Hepatocyte (in vitro differentiated cells): ENCODE results near the gene GSN. TPM values are rescaled to one million over a fixed set of nuclear protein-coding genes. Genes with fewer than 3 reads are reported as not detected.
A peak's percentile ranks its signal among the peaks of the same experiment; 100 is the strongest.

ENCODE experiments used
- DNase-seq: peaks from one replicate; pipeline ENCODE4 v3.0.0-alpha.2; 2016; ENCODE audit warnings: low spot score
- H2AFZ ChIP-seq: fragments of 200-600 bp; sonication (generic); 2 replicates; pipeline ENCODE4 v1.6.0; 2016; ENCODE audit warnings: antibody characterized with exemption, mild to moderate bottlenecking
- H3K27ac ChIP-seq: fragments of 200-600 bp; sonication (generic); 2 replicates; pipeline ENCODE4 v1.5.1; 2016; ENCODE audit warnings: mild to moderate bottlenecking
- H3K27me3 ChIP-seq: fragments of 200-600 bp; sonication (generic); 2 replicates; pipeline ENCODE4 v1.6.1; 2016
- H3K36me3 ChIP-seq: fragments of 200-600 bp; sonication (generic); replicated peaks from 2 replicates; pipeline ENCODE4 v1.5.1; 2016; ENCODE audit warnings: low read depth; ENCODE audit not compliant: insufficient read depth
- H3K4me1 ChIP-seq: fragments of 200-600 bp; sonication (generic); 2 replicates; pipeline ENCODE4 v1.5.1; 2016; ENCODE audit warnings: mild to moderate bottlenecking, moderate library complexity; ENCODE audit not compliant: insufficient read depth
- H3K4me2 ChIP-seq: fragments of 200-600 bp; sonication (generic); 2 replicates; pipeline ENCODE4 v1.6.0; 2016
- H3K4me3 ChIP-seq: fragments of 200-600 bp; sonication (generic); 2 replicates; pipeline ENCODE4 v1.5.1; 2016; ENCODE audit warnings: mild to moderate bottlenecking
- H3K79me2 ChIP-seq: fragments of 200-600 bp; sonication (generic); 2 replicates; pipeline ENCODE4 v1.6.0; 2017; ENCODE audit warnings: mild to moderate bottlenecking
- H3K9me2 ChIP-seq: fragments of 200-600 bp; sonication (generic); replicated peaks from 2 replicates; pipeline ENCODE4 v1.6.0; 2017; ENCODE audit warnings: mild to moderate bottlenecking; ENCODE audit not compliant: insufficient read depth
- H3K9me3 ChIP-seq: fragments of 200-600 bp; sonication (generic); 2 replicates; pipeline ENCODE4 v1.5.1; 2016; ENCODE audit warnings: low read depth, mild to moderate bottlenecking
- H4K20me1 ChIP-seq: fragments of 200-600 bp; sonication (generic); 2 replicates; pipeline ENCODE4 v1.6.0; 2016; ENCODE audit warnings: mild to moderate bottlenecking; ENCODE audit not compliant: insufficient read depth, poor library complexity, severe bottlenecking
- EZH2 ChIP-seq: fragments of 200-600 bp; sonication (generic); IDR thresholded peaks from 2 replicates; pipeline ENCODE4 v1.6.1; 2016; ENCODE audit warnings: antibody characterized with exemption, mild to moderate bottlenecking, borderline replicate concordance
- EZH2phosphoT487 ChIP-seq: fragments of 200-600 bp; sonication (generic); IDR thresholded peaks from one replicate; pipeline ENCODE4 v1.6.1; 2018; ENCODE audit warnings: antibody characterized with exemption, mild to moderate bottlenecking, low read depth, moderate library complexity; ENCODE audit not compliant: unreplicated experiment, severe bottlenecking
- WGBS: methylation state at CpG from one replicate; pipeline ENCODE4 v1.1.6; 2016; ENCODE audit warnings: low lambda C conversion rate; ENCODE audit errors: missing lambda C conversion rate; 5-methylcytosine and 5-hydroxymethylcytosine counted together
- polyA plus RNA-seq: library from polyadenylated mRNA; unstranded; fragments of >200 nt; fragmentation: Nextera tagmentation; extraction: Ambion mirVana; gene quantifications from 2 replicates; pipeline ENCODE4 v1.2.1, GENCODE V29; 2016
- total RNA-seq: library from RNA; depleted of rRNA; stranded (reverse); fragments of >200 nt; gene quantifications from 2 replicates; pipeline ENCODE4 v1.2.3, GENCODE V29; 2014
- TF ChIP-seq, protein P1 (sequence below): fragments of 200-600 bp; sonication (generic); IDR thresholded peaks from 2 replicates; pipeline ENCODE4 v1.5.1; 2016; ENCODE audit warnings: antibody characterized with exemption, mild to moderate bottlenecking; ENCODE audit not compliant: poor library complexity

Gene GSN
- total and polyA plus RNA-seq, 2 experiments from 2014 or later = 396 to 404 TPM

DNA sequence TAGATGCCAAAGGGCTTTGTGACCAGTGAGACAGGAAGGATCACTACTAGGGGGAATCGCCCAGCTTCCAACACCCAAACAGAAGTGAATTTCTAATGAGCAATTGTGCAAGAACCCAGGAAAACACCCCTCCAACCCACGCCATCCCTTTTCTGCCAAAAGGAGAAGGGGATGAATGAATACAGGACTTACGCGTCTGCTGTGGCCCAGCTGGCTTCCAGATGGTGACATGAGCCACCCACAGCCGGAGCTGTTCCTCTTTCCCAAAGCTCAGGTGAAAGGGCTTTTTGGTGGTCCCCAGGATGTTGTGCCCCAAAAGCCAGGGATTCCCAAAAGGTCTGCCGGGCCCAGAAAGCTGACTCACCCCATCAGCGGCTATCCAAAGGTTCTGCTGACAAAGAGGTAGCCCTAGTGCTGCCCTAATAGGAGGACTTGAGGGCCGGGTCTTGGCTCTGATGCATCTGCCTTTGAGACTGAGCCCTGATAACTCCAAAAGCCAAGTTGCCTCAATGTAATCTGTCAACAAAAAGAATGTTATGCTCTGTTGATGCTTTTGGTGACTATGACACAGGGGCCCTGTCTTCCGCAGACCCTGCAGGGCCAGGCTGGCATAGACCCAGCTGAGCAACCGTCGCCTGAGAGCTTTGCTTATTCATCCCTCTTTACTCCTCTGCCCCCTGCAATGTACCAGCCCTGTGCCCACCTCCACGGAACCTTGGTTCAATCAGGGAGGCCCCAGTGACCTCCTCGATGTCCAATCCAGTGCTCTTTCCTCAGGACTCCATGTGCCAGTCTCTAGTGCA, 14.5 kb downstream of the GSN start:
- TF ChIP-seq EZH2phosphoT487 = no peak
- no peak for TF ChIP-seq EZH2
- TF ChIP-seq, protein P1, sequence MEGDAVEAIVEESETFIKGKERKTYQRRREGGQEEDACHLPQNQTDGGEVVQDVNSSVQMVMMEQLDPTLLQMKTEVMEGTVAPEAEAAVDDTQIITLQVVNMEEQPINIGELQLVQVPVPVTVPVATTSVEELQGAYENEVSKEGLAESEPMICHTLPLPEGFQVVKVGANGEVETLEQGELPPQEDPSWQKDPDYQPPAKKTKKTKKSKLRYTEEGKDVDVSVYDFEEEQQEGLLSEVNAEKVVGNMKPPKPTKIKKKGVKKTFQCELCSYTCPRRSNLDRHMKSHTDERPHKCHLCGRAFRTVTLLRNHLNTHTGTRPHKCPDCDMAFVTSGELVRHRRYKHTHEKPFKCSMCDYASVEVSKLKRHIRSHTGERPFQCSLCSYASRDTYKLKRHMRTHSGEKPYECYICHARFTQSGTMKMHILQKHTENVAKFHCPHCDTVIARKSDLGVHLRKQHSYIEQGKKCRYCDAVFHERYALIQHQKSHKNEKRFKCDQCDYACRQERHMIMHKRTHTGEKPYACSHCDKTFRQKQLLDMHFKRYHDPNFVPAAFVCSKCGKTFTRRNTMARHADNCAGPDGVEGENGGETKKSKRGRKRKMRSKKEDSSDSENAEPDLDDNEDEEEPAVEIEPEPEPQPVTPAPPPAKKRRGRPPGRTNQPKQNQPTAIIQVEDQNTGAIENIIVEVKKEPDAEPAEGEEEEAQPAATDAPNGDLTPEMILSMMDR = no peak
- no peaks in the 10 kb centered on the region for H3K27me3 ChIP-seq
- peak overlapping the region; percentile 95 for H3K27ac ChIP-seq
- WGBS = 88% methylated on average over 13 of the region's 13 CpGs
- no peaks in the 10 kb centered on the region for H4K20me1 ChIP-seq
- H3K4me2 ChIP-seq = peak overlapping the region; percentile 36
- no peak overlapping the region for H3K4me3 ChIP-seq
- no peaks in the 10 kb centered on the region for H3K36me3 ChIP-seq
- no peaks in the 10 kb centered on the region for H3K9me3 ChIP-seq
- no peak for DNase-seq
- H3K4me1 ChIP-seq = peaks cover 84% of the 10 kb centered on the region
- H2AFZ ChIP-seq = no peak overlapping the region
- H3K79me2 ChIP-seq = peaks cover 25% of the 10 kb centered on the region
- H3K9me2 ChIP-seq = no peaks in the 10 kb centered on the region

DNA sequence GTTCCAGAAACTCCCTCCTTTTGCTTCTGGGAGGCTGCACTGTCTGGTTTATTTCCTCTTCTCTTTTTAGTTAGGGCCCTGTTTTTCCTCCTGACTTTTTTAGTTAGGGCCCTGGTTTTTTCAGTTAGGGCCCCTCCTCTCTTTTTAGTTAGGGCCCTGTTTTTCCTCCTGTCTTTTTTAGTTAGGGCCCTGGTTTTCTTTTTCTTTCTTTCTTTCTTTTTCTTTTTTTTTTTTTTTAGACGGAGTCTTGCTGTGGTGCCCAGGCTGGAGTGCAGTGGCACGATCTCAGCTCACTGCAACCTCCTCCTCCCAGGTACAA, 15.1 kb downstream of the GSN start:
- H3K36me3 ChIP-seq = no peaks in the 10 kb centered on the region
- no peak overlapping the region for H3K4me2 ChIP-seq
- H3K4me3 ChIP-seq = no peak overlapping the region
- peaks cover 25% of the 10 kb centered on the region for H3K79me2 ChIP-seq
- TF ChIP-seq EZH2phosphoT487 (no peak), EZH2 (no peak)
- TF ChIP-seq, protein P1 = no peak
- no peak for DNase-seq
- H3K27ac ChIP-seq = peak overlapping the region; percentile 95
- H4K20me1 ChIP-seq = no peaks in the 10 kb centered on the region
- no peaks in the 10 kb centered on the region for H3K9me3 ChIP-seq
- H3K27me3 ChIP-seq = no peaks in the 10 kb centered on the region
- WGBS = 96% methylated on average over 2 of the region's 2 CpGs
- H3K4me1 ChIP-seq = peaks cover 86% of the 10 kb centered on the region
- H3K9me2 ChIP-seq = no peaks in the 10 kb centered on the region
- H2AFZ ChIP-seq = no peak overlapping the region

DNA sequence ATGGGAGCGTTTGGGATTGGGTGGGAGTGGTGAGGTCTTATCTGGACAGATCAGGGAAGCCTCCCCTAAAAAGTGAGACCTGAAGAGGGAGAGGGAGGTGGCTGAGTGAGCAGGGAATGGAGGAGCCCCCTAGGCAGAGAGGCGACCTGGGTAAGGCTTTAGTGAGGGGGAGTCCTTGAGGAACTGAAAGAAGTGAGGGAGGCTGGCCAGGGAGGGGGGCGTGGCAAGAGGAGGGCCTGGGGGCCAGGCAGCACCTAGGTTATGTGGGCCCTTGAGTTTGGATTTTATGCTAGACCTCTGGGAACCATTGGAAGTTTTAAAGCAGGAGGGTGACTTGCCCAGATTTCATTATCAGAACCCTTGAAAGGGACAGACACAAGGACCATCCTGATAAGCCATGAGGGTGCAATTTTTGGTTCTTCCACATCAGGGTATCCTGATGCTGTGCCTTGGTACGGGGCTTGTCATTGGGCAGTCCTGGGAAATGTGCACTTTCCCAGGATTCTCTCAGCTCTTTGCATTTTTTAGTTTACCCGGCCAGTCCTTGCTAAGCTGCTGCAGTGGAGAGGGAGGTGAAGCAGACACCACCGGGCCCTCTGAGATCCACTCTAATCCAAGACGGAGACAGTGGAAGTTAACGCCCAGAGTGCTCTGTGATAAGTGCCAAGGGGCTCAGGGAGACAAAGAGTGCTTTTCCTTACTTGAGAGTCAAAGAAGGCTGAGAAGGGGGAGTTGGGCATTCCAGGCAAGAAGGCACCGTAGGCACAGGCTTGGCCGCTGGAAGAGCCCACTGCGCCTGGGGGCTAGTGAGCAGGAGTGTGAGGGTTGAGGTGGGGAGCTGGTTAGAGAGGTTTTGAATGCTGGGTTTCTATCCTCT, 16.1 kb downstream of the GSN start:
- DNase-seq = no peak
- no peak overlapping the region for H2AFZ ChIP-seq
- peak overlapping the region; percentile 95 for H3K27ac ChIP-seq
- H3K9me2 ChIP-seq = no peaks in the 10 kb centered on the region
- H3K4me2 ChIP-seq = no peak overlapping the region
- H3K27me3 ChIP-seq = no peaks in the 10 kb centered on the region
- H3K79me2 ChIP-seq = peaks cover 23% of the 10 kb centered on the region
- no peak overlapping the region for H3K4me3 ChIP-seq
- TF ChIP-seq, protein P1 = no peak
- no peak for TF ChIP-seq EZH2phosphoT487
- no peak for TF ChIP-seq EZH2
- no peaks in the 10 kb centered on the region for H4K20me1 ChIP-seq
- H3K9me3 ChIP-seq = no peaks in the 10 kb centered on the region
- H3K4me1 ChIP-seq = peaks cover 88% of the 10 kb centered on the region
- no peaks in the 10 kb centered on the region for H3K36me3 ChIP-seq
- 62% methylated on average over 11 of the region's 11 CpGs for WGBS
